CD4-positive, alpha-beta T cell treated with Interferon gamma for 1 hour (primary cell): ENCODE data around the gene CACNA1G.

Experiments used
- DNase-seq: peaks from one replicate; pipeline ENCODE4 v3.0.0-alpha.2; 2020

Gene CACNA1G

DNA sequence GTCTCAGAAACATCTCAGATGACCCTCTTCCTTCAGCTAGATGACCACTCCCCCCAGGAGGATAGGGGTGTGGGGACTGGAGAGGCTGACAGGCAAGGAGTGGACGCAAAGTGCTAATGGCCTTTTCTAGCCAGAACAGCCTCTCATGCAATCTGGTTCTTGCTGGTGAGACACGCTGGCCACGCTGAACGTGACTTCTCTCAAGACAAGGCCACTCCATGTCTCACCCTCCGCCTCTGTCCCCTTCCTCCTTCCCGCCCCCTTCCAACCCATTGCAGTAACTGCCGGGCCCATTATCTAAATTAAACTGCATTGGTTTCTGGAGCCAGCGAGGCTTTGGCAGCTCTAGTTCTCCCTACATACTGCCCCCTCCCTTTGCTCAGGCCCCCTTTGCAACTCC lies 9.5 kb downstream of the CACNA1G start:
- DNase-seq, result no peak

DNA sequence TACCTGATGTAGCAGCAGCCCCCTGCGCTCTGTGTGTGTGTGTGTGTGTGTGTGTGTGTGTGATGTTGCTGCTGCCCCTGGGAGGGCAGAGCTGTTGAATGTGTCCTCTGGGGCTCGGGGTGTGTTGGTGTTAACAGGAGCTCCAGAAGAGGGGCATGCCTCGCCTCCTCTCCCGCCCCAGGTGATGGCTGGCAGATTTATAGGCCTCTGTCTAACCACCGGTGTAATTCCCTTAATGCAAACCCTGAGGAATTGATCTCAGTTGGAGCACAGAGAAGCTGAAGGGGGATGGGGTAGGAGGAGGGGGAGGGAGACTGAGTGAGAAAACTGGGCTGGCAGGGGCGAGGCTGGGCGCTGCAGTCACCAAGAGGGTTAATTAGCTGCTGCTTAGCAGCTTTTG lies 10.0 kb downstream of the CACNA1G start:
- DNase-seq, result no peak

DNA sequence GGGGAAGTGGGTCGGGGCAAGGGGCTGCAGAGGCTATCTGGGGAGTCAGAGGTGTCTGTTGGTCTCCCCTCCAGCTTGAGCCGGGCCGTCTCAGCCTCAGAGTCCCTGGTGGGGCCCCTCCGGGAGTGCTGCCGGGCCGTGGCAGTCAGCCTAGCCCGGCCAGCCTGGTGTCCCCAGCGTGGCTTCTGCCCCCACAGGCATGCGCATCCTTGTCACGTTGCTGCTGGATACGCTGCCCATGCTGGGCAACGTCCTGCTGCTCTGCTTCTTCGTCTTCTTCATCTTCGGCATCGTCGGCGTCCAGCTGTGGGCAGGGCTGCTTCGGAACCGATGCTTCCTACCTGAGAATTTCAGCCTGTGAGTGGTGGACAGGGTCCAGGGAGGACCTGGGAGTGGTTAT lies 11.2 kb downstream of the CACNA1G start:
- DNase-seq, result no peak

DNA sequence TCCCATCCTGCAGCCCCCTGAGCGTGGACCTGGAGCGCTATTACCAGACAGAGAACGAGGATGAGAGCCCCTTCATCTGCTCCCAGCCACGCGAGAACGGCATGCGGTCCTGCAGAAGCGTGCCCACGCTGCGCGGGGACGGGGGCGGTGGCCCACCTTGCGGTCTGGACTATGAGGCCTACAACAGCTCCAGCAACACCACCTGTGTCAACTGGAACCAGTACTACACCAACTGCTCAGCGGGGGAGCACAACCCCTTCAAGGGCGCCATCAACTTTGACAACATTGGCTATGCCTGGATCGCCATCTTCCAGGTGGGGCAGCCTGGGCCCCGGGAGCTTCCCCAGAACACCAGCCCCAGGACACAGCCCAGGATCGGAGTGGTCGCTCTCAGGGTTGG lies 12.0 kb downstream of the CACNA1G start:
- no peak for DNase-seq

DNA sequence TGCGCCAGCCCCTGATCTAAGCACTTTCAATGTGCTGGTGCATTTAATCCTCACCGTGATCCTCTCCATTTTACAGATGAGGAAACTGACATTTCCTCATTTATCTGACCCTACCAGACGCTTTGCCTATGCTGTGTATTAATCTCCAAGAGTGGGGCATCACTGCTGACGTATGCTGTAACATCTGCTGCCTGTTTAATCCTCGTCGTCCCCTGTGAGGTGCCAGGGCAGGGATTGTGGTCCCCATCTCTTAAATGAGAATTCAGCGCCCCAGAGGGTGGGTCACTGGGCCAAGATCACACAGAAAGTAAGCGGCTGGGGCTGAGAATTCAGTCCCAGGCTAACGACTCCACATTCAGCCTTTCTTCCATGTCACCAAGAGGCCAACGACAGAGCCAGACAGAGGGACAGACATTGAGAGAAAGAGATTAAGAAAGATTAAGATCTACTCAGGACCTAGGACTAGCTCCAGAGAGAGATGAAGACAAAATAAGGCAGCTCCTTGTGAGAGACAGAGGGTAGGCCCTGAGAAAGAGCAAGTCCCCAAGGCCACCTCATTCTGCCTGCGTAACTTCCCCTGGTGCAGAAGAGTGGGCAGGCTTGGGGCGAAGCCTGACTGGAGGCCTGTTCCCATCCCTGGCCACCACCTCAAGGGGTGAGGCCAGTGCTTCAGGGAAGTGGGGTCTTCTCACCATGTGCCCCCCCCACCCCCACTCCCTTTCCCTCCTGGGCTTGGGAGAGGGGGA lies 13.5 kb downstream of the CACNA1G start:
- DNase-seq, result no peak

DNA sequence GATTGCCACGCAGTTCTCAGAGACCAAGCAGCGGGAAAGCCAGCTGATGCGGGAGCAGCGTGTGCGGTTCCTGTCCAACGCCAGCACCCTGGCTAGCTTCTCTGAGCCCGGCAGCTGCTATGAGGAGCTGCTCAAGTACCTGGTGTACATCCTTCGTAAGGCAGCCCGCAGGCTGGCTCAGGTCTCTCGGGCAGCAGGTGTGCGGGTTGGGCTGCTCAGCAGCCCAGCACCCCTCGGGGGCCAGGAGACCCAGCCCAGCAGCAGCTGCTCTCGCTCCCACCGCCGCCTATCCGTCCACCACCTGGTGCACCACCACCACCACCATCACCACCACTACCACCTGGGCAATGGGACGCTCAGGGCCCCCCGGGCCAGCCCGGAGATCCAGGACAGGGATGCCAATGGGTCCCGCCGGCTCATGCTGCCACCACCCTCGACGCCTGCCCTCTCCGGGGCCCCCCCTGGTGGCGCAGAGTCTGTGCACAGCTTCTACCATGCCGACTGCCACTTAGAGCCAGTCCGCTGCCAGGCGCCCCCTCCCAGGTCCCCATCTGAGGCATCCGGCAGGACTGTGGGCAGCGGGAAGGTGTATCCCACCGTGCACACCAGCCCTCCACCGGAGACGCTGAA lies 15.2 kb downstream of the CACNA1G start:
- no peak for DNase-seq

DNA sequence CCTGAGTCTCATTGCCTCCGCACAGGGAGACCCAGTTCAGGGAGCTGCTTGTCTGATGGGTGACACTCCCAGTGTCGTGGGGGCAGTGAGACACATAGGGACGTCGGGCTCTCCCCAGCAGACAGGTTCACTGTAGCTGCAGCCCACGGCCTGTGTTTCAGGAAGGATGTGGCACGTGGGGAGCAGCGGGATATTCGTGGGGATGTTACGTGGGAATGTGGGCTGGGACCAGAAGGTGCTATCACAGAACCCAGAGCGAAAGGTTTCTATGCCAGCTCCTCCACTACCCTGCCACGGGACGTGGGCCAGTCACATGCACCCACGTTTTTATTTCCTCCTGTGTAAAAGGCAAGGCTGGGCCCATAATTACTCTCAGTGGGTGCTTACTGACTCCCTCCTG lies 16.3 kb downstream of the CACNA1G start:
- no peak for DNase-seq

DNA sequence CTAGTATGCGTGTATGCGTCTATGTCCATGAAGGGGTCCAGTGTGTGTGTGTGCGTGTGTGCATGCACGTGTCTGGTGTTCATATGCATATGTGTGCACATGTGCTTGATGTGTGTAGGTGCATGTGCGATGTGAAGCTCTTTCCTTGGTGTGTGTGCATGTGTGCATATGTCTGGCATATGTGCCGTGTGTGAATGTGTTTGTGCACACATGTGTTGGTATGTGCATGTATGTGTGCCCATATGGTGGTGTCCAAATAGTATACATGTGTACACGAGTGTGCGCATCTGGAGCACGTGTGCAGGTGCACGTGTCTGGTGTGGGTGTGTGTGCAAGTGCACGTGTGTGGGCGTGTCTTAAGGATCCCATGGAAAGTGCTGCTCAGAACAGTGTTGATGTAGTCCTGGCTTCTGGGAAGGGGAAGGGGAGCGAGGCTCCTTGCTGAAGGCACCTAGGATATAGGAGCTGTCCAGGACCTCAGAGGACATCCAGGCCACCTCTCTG lies 17.0 kb downstream of the CACNA1G start:
- no peak for DNase-seq

DNA sequence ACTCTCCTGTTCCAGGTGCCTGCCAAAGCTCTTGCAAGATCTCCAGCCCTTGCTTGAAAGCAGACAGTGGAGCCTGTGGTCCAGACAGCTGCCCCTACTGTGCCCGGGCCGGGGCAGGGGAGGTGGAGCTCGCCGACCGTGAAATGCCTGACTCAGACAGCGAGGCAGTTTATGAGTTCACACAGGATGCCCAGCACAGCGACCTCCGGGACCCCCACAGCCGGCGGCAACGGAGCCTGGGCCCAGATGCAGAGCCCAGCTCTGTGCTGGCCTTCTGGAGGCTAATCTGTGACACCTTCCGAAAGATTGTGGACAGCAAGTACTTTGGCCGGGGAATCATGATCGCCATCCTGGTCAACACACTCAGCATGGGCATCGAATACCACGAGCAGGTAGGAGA lies 17.7 kb downstream of the CACNA1G start:
- DNase-seq, result no peak

DNA sequence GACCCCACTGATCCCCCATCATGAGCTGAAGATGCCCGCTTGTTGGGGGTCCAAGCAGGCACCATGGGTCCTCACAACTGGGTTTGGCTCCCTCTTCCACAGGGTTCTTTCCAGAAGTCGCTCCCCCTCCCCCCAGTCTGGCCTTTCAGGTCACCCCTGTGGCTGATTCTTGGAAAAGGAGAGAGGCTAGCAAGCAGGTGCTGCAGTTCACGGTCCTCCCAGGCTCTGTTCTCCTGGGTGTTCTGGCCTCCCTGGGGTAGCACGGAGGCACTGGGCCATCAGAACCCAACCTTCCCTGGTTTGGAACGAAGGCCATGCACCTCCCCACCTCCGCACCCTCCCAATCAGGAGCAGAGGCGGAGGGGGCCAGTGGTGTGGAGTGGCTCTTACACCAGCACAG lies 18.9 kb downstream of the CACNA1G start:
- DNase-seq, result no peak

DNA sequence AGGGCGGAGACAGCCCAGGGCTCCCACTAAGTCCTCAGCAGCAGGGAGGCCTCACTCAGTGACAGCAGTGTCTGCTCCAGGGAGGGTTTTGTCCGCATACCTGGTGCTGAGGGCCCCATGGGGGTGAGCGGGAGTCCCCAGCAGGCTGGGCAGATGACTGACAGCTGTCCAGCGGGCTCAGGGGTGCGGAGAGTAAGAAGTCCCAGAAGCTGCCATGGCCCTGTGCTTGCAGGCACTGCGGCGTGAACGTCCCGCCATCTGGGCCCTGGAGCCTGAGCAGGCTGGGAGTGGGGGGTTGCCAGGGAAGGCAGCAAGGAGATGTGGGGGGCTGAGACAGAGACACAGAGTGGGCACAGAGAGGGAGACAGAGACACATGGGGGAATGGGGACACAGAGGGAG lies 20.1 kb downstream of the CACNA1G start:
- no peak for DNase-seq

DNA sequence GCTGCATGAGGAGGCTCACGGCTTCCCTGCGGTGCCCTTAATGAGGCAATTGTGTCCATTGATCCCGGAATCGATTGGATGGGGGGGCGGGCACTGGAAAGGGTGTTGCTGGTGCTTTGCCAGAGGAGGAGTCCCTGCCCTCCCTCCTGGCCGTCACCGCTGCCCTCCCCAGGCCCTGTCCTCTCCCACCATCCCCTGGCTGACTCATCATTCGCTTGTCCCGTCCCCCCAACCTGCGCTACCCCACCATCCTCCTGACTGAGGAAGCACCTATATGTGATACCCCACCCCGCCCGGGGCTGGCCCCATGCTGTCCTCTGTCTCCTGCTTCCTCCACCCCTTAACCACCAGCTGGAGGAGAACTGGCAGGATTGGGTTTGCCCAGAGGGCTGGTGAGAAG lies 20.8 kb downstream of the CACNA1G start:
- no peak for DNase-seq

DNA sequence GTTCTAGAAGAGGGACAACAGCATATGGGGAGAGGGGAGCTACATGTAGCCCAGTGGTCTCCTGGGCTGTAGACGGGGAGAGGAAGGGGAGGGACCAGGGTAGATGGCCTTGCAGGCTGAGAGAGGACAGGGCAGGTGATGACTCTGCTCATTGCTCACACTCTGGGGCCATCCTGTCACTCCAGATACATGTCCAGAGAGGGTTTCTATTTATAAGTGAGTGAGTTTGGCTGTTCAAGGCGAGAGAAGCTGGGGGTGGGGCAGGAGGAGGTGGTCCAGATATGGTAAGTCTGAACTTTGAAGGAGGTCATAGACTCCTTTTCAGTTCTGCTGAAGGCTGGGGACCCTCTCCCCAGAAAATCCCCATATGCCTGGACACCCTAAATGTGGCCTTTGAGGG lies 22.2 kb downstream of the CACNA1G start:
- no peak for DNase-seq

DNA sequence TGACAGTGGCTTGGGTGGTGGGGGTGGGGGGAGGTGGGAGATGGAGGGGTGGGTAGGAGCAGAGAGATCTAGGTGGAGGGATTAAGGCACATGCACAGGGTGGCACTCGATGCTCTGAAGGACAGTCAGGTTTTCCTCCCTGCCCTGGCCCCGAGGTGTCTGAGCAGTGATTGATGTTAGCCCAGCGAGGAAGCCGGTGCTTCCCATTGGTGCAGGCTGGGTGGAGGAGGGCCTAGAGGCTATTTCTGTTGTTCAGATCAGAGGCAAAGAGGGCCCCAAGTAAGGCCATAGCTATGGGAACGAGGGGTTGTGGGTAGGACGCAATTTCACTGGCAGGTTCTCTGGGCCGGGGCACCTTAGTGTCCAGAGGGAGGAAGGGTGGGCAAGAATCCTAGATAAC lies 23.1 kb downstream of the CACNA1G start:
- DNase-seq, result no peak

DNA sequence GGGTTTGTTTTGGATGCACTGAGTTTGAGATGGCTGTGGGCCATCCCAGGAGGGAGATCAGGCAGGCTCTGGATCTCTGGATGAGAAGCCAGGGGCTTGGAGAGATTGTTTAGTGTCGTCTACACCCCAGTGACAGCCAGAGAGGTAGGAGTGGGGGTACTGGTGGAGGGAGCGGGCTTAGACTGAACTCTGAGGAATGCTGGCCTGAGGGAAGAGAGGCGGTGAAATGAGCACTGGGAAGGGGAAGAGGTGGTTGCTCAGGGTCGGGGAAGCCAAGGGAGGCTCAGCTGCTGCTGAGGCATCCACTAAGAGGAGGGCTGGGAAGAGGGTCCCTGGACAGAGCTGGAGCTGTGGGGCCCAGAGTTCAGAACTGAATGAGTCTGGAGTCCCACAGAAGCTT lies 23.6 kb downstream of the CACNA1G start:
- DNase-seq, result no peak

DNA sequence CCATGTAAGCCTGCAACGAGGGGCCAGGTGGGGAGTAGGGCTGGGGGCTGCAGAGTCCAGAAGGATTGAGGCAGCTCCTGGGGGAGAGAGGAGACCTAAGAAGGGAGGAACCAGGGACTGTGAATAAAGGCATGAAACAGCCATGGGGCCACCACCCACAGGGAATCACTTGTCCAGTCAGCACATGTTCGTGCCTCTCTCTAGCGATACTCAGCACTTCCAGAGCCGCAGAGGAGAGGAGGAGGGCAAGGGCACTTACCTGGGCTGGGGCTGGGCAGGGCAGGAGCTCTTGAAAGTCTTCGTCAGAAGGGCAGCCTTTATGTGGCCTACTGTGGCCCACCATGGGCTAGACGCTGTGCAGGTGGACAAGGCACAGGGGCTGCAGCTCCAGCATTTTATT lies 24.2 kb downstream of the CACNA1G start:
- DNase-seq, result no peak

DNA sequence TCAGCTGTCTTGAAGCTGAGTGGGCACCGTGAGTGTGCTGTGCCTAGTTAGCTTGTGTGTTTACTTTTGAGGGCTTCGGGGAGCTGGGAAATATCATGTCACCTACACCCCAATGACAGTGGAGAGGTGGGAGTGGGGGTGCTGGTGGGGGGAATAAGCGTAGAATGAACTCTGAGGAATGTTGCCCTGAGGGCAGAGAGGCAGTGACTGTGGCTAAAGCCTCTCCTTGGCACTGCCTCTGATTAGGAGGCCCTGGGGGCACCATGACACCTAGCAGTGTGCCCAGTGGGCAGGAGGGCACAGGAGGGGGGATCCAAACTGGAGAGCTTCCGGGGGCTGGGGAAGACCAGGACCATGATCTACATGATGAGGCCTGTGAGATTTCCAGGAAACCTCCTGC lies 24.8 kb downstream of the CACNA1G start:
- DNase-seq, result no peak

DNA sequence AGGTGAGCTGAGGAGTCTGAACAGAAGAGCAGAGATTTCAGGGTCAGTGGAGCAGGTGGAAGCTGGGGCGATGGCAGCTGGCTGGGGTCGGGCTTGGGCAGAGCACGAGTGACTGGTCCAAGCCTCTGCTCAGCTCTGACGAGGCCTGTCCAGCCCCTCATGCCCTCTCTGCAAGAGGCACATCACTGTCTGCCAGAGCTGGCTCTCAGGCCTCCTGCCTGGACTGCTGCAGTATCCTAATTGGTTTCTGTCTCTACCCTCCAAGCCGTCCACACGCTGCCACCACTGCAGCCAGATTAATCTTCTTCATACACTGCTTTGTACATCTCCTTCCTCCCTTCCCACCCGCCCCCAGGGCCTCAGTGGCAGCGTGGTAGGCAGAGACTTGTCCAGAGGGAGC lies 25.4 kb downstream of the CACNA1G start:
- DNase-seq, result no peak

DNA sequence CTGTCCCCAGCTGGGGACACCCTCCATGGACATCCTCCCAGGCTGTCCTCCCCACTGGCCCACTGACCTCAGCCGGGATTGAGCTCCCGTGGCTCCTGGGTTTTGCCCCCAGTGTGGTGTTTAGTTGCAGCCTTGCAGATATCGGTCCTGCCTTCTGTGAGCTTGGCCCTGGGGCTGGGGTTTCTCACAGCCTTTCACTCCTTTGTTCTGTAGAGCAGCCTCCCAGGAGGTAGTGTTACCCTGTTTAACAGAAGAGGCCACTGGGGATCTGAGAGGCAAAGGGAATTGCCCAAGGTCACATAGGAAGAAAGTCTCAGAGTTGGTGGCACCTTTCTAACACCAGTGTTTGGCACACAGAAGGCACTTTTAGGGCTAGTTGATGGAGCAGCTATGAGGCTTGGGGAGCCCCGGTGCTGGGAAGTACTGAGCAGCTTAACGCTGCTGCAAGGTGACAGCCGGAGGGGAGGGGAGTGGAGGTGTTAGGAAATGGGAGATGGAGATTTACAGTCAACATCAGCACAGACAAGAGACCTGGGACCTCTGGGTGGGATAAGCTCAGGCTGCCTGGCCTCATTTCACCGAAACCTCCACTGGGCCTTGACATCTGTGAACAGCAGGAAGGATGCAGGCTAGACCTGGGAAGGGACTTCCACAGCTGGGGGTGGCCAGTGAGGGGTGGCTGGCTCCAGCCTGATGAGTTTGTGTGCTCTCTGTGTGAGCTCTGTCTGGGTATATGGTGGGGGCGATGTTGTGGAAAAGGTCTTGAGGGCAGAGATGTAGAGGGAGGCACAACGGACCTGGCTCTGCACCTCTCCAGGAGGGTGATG lies 26.1 kb downstream of the CACNA1G start:
- no peak for DNase-seq

DNA sequence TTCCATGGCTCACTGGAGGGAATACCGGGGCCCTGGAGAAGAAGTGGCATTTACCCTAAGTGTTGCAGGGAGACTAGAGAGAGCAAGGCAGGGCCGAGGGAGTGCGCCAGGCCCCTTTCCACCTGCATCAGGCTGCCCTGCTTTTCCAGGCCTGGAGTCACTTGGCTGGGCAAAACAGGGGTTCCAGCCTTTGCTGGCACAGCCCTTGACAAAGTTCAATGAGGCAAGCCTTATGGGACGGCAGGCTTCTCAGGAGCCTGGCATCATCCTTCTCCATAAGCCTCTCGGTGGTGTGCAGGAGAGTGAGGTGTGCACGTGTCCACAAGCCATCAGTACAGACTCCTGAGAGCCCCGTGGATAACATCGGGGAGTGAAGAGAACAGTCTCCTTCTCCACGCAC lies 27.1 kb downstream of the CACNA1G start:
- DNase-seq, result no peak

DNA sequence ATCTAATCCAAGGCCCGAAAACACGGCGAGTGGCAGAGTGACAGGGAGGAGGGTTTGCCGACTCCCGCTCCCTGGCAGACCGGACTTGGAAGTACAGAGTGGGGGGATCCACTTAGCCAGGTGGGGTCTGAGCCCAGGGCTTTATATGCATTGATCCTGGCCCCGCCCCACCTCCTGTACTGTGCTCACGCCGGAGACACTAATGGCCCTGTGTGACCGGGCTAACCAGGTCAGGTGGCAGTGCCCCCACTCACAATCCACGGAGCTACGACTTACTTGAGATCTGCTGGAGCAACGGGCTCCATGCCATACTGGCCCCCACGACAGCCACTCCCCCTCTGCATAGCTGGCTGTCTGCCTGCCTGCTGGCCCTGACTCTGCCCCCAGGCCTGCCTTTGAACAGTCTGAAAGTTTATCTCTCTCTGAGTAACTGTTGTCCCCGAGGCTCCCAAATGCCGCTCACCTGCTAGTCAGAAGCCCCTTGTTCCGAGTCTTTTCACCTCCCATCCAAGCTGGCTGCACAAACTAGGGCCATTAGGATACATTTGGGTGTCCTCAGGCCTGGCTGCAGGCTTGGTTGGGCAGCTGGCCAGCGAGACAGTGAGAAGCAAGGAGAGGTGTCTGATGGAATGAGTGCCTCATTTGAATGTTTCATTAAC lies 28.0 kb downstream of the CACNA1G start:
- DNase-seq, result no peak

DNA sequence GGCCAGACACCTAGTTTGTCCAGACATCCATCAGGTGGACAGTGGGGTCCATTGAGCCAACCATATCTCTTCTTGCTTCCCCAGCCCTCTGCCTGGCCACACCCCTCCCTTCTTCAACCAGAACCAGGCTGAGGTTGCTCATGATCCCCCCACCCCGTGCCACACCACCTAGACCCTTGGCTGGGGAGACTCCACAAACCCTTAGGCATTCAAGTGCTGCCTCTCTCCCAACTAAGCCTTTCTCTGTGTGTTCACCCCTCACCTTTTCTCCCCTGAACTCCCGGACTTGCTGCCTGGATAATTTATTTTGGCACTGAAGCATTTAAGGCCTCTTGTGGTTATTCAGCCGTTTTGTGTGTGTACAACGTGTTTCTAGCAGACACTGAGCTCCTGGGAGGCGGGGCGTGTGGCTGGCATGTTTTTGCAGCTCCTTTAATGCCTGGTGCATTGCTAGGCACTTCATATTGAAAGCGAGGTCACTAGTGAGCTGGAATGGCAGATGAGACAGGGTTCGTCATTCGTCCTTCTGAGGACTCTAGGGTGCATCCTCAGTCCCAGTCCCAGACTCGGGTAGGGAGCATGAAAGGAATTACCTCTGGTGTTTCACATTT lies 28.7 kb downstream of the CACNA1G start:
- DNase-seq, result no peak
